Measurements from ENCODE around the gene MOB1B.

MOB1B gene

DNA sequence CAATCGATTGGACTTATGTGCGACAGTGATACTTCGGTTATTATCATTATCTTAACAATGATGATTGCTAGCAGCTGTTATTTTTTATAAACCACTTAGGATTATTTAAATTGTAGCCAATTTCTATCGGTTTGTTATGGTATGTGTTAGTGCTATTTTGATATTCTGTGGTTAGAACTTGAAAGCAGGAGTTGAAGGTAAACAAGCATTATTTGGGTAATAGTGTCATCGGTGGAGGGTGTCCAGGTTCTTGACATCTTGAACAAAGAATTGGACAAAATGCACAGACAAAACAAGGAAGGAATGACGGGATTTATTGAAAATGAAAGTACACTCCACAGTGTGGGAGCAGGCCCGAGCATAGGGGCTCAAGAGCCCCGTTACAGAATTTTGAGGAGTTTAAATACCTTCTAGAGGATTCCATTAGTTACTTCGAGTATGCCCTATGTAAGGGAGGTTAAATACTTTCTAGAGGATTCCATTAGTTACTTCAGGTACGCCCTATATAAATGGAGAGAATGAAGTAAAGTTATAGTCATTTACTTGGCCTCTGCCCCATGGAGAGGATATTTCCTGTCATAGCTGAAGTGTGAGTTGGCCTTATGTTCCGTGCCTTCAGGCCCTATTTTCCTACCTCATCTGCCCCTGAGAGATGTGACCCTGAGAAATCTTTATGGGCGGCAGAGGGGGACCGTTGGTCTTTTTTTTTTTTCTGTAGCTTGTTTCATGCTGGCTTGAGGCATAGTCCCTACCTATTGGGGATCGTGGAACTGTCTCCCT lies 13.1 kb downstream of the MOB1B start:
- no peak for FAIRE-seq

- FAIRE-seq, result no peak
Measured at GRCh38 chr4:70915874-70916559, 13.8 kb downstream of the MOB1B start.

GRCh38 chr4:70920592-70920991 lies 18.4 kb downstream of the MOB1B start:
- FAIRE-seq, result no peak

- no peak for FAIRE-seq
Measured at GRCh38 chr4:70925418-70925817, 23.2 kb downstream of the MOB1B start.

GRCh38 chr4:70925899-70926635 lies 23.9 kb downstream of the MOB1B start:
- FAIRE-seq, result no peak

DNA sequence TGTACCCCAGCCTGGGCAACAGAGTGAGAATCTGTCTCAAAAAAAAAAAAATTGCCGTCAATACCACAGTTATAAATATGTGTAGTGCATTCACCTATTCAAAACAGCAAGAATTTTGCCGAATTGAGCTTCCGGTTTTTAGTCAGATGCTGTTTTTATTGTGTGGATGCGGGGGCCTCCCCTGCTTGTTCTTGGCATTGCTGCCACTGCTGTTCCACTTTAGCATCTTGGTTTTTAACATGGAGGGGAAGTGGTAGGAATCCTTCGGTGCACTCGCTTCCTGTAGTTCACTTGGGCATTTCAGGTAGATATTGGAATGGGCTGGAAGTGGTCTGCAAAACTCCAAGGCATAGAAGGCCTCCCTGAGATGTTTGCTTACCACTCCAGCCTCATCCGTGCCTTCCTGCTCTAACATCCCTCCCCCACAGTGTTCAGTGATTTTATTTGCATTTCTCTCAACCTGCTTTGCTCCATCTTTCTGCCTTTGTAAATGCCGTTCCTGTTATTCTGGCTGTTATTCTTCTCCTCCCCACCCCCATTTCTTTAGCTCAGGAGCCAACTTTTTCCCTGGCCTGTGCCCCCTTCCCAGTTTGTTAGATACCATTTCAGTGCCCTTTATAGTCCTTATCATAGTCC lies 25.5 kb downstream of the MOB1B start:
- no peak for FAIRE-seq

GRCh38 chr4:70930530-70931256 lies 28.5 kb downstream of the MOB1B start:
- FAIRE-seq, result no peak

DNA sequence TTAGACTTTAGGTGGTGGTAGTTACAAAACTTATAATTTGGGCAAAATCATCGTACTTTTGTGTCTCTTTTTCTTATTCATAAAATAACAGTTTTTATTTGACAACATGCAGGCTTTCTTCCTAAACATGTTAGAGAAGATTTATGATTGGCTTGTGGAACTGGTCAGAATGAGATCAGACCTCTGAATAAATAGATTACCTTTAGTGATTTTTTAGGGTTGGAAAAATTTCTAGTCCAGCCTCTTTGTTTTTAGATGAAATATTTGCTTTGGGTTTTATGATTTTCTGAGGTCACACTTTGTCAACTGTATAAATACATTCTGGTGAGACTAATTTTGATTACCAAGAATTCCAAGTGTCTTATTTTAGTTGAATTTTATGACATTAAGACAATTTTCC lies 29.2 kb downstream of the MOB1B start:
- no peak for FAIRE-seq

DNA sequence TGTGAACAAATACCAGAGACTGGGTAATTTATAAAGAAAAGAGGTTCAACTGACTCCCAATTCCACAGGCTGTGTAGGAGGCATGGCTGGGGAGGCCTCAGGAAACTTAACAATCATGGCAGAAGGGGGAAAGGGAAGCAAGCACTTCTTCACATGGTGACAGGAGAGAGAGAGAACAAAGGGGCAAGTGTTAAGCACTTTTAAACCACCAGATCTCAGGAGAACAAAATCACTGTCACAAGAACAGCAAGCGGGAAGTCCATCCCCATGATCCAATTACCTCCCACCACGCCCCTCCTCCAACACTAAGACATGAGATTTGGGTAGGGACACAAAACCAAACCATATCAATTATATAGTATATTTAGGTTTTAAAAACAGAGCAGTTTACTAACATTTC lies 30.8 kb downstream of the MOB1B start:
- no peak for FAIRE-seq

GRCh38 chr4:70935038-70935695 lies 33.0 kb downstream of the MOB1B start:
- no peak for FAIRE-seq

GRCh38 chr4:70936200-70936787 lies 34.1 kb downstream of the MOB1B start:
- FAIRE-seq, result no peak

GRCh38 chr4:70938086-70938485 lies 35.9 kb downstream of the MOB1B start:
- no peak for FAIRE-seq

GRCh38 chr4:70940134-70940533 lies 38.0 kb downstream of the MOB1B start:
- no peak for FAIRE-seq

GRCh38 chr4:70943114-70943513 lies 40.9 kb downstream of the MOB1B start:
- FAIRE-seq, result no peak

- no peak for FAIRE-seq
Measured at GRCh38 chr4:70945046-70945445, 42.9 kb downstream of the MOB1B start.

- no peak for FAIRE-seq
Measured at GRCh38 chr4:70945452-70946055, 43.4 kb downstream of the MOB1B start.

DNA sequence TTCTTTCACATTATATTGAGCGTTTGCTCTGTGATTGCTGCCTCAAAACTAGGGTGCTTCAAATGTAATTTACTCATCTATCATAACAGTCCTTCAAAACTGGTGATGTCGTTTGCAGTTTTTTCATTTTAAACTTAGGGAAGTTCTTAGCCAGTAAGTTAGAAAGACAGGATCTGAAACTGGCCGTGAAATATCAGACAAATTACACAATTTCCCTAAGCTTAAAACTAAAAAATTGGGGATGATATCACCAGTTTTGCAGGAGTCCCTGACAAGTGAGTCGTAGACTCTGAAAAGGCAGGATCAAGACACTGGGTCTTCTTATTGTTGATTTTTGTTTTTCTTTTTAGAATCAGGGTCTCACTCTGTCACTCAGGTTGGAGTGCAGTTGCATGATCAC lies 44.8 kb downstream of the MOB1B start:
- no peak for FAIRE-seq

DNA sequence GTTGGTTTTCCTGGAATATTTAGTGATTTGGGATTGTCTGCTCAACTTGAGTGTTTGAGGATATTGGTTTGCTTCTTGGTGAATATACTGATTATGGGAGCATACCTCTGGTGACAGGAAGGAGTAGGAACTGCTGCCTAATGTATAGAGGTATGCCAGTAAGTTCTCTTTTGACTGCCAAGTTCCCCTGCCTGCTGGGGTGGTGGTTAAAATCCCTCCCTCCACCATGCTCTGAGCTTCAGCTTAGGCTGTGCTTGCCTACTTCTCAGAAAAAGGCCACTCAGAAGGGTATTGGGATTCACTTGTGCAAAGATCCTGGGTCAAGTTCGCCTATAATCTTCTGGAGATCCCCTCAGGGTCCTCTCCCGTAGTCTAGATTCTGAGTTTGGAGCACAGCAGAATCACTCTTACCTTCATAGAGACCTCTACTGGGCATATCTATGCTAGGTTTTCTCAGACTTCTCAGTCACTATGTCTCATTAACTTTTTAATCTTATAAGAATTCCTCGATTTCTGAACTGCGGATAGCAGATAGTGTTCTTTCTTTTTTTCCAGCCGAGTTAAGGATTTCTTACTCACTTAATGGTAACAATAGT lies 46.6 kb downstream of the MOB1B start:
- no peak for FAIRE-seq

- FAIRE-seq, result no peak
Measured at GRCh38 chr4:70954032-70954431, 51.9 kb downstream of the MOB1B start.

GRCh38 chr4:70956549-70957210 lies 54.5 kb downstream of the MOB1B start:
- FAIRE-seq, result no peak

All from TTC549 (cell line).